Measurements from ENCODE around the gene SLC35B4.

- no peak for TF ChIP-seq ZFP30 (CRISPR knock-in tag; IDR thresholded peaks at IDR 0.05)
- TF ChIP-seq SNAI2 (CRISPR knock-in tag; IDR thresholded peaks at IDR 0.05) = no peak
- TF ChIP-seq, protein P1, sequence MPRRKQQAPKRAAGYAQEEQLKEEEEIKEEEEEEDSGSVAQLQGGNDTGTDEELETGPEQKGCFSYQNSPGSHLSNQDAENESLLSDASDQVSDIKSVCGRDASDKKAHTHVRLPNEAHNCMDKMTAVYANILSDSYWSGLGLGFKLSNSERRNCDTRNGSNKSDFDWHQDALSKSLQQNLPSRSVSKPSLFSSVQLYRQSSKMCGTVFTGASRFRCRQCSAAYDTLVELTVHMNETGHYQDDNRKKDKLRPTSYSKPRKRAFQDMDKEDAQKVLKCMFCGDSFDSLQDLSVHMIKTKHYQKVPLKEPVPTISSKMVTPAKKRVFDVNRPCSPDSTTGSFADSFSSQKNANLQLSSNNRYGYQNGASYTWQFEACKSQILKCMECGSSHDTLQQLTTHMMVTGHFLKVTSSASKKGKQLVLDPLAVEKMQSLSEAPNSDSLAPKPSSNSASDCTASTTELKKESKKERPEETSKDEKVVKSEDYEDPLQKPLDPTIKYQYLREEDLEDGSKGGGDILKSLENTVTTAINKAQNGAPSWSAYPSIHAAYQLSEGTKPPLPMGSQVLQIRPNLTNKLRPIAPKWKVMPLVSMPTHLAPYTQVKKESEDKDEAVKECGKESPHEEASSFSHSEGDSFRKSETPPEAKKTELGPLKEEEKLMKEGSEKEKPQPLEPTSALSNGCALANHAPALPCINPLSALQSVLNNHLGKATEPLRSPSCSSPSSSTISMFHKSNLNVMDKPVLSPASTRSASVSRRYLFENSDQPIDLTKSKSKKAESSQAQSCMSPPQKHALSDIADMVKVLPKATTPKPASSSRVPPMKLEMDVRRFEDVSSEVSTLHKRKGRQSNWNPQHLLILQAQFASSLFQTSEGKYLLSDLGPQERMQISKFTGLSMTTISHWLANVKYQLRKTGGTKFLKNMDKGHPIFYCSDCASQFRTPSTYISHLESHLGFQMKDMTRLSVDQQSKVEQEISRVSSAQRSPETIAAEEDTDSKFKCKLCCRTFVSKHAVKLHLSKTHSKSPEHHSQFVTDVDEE (CRISPR knock-in tag; IDR thresholded peaks at IDR 0.05) = no peak
- no peak for TF ChIP-seq ZC3H10 (CRISPR knock-in tag; IDR thresholded peaks at IDR 0.05)
- no peak for TF ChIP-seq BACH2 (CRISPR knock-in tag; IDR thresholded peaks at IDR 0.05; ENCODE audit: borderline replicate concordance)
- no peak for TF ChIP-seq GLIS3 (CRISPR knock-in tag; IDR thresholded peaks at IDR 0.05)
- no peak for TF ChIP-seq ISL1 (CRISPR knock-in tag; IDR thresholded peaks at IDR 0.05)
- no peak for TF ChIP-seq PPARA (CRISPR knock-in tag; IDR thresholded peaks at IDR 0.05; ENCODE audit: borderline replicate concordance)
- TF ChIP-seq ZNF565 (CRISPR knock-in tag; conservative IDR thresholded peaks at IDR 0.05; ENCODE audit: low read depth) = no peak
- TF ChIP-seq, protein P2, sequence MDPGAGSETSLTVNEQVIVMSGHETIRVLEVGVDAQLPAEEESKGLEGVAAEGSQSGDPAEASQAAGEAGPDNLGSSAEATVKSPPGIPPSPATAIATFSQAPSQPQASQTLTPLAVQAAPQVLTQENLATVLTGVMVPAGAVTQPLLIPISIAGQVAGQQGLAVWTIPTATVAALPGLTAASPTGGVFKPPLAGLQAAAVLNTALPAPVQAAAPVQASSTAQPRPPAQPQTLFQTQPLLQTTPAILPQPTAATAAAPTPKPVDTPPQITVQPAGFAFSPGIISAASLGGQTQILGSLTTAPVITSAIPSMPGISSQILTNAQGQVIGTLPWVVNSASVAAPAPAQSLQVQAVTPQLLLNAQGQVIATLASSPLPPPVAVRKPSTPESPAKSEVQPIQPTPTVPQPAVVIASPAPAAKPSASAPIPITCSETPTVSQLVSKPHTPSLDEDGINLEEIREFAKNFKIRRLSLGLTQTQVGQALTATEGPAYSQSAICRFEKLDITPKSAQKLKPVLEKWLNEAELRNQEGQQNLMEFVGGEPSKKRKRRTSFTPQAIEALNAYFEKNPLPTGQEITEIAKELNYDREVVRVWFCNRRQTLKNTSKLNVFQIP (CRISPR knock-in tag; IDR thresholded peaks at IDR 0.05; ENCODE audit: borderline replicate concordance, low read depth) = no peak
- TF ChIP-seq ARNTL (CRISPR knock-in tag; IDR thresholded peaks at IDR 0.05; ENCODE audit: borderline replicate concordance, low read depth) = no peak
- TF ChIP-seq ZNF70 (CRISPR knock-in tag; IDR thresholded peaks at IDR 0.05) = no peak
- TF ChIP-seq, protein P3, sequence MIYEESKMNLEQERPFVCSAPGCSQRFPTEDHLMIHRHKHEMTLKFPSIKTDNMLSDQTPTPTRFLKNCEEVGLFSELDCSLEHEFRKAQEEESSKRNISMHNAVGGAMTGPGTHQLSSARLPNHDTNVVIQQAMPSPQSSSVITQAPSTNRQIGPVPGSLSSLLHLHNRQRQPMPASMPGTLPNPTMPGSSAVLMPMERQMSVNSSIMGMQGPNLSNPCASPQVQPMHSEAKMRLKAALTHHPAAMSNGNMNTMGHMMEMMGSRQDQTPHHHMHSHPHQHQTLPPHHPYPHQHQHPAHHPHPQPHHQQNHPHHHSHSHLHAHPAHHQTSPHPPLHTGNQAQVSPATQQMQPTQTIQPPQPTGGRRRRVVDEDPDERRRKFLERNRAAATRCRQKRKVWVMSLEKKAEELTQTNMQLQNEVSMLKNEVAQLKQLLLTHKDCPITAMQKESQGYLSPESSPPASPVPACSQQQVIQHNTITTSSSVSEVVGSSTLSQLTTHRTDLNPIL (CRISPR knock-in tag; IDR thresholded peaks at IDR 0.05; ENCODE audit: low read depth) = no peak
These were observed 26.9 kb downstream of the SLC35B4 start for GRCh38 chr7:134289841-134290240.

Data from SK-N-SH treated with all-trans-retinoic acid at 6 μM for 48 hours (cell line).